ENCODE data around the gene GPR108. TPM values are rescaled to one million over a fixed set of nuclear protein-coding genes. Genes with fewer than 3 reads are reported as not detected.

The GPR108 gene
- total and polyA plus RNA-seq, 2 of the 13 experiments (the other 11 are each of a cell fraction or from before 2014, with no cell fraction given) = 36.4 to 63.0 TPM

DNA sequence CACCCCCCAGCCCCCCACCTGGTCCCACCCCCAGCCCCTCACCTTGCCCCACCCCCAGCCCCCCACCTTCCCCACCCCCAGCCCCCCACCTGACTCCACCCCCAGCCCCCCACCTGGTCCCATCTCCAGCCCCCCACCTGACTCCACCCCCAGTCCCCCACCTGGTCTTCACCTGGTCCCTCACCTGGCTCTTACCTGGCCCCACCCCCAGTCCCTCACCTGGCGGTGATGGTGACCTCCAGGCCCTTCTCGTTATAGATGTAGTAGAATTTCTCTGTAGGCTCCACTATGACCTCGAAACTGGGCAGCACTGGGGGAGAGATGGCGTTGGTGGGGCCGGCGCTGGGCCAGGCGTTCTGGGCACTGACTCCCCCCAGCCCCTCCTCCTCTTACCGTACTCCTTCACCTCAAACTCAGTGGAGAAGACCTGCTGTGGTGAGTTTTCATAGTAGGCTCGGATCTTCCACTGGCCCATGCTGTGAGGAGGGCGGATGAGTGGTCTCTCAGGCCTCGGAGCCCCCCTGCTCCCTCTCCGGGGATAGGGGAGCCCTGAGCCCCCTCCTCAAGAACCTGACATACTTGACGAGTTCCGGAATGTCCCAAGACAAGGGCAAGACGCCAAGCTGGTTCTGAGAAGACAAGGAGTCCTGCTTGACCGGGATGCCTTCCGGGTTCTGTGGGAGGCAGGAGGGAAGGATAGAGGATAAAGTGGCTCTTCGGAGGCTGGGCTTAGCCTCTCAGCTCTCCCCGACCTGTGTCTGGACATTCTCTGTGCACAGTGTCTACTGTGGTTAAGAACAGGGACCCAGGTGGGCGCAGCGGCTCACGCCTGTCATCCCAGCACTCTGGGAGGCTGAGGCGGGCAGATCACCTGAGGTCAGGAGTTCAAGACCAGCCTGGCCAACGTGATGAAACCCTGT, 23.3 kb downstream of the GPR108 start (continued):
- peak; percentile 49 for TF ChIP-seq AGO1 (IDR thresholded peaks at IDR 0.05; ENCODE audit: low read depth, low read length, poor library complexity, severe bottlenecking)
- TF ChIP-seq HNRNPL (IDR thresholded peaks at IDR 0.05; ENCODE audit: low read depth, low read length) = peak; percentile 22; the same call in 1 of the 2 replicates
- TF ChIP-seq SSRP1 (CRISPR knock-in tag; IDR thresholded peaks at IDR 0.05) = peak; percentile 49; the same call in 1 of the 2 replicates
- TF ChIP-seq, protein P1, sequence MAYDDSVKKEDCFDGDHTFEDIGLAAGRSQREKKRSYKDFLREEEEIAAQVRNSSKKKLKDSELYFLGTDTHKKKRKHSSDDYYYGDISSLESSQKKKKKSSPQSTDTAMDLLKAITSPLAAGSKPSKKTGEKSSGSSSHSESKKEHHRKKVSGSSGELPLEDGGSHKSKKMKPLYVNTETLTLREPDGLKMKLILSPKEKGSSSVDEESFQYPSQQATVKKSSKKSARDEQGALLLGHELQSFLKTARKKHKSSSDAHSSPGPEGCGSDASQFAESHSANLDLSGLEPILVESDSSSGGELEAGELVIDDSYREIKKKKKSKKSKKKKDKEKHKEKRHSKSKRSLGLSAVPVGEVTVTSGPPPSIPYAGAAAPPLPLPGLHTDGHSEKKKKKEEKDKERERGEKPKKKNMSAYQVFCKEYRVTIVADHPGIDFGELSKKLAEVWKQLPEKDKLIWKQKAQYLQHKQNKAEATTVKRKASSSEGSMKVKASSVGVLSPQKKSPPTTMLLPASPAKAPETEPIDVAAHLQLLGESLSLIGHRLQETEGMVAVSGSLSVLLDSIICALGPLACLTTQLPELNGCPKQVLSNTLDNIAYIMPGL (CRISPR knock-in tag; IDR thresholded peaks at IDR 0.05; ENCODE audit: borderline replicate concordance in 1 of 2, low read depth in 1 of 2) = no peak
- no peak for TF ChIP-seq ZKSCAN8 (CRISPR knock-in tag; IDR thresholded peaks at IDR 0.05; ENCODE audit: borderline replicate concordance)
- no peak for TF ChIP-seq ZNF138 (CRISPR knock-in tag; IDR thresholded peaks at IDR 0.05; ENCODE audit: low read depth)
- TF ChIP-seq SRY (CRISPR knock-in tag; IDR thresholded peaks at IDR 0.05) = 0 out of 2 replicates have a peak, but pooled peaks have one; percentile 37
- 0 out of 2 replicates have a peak, but pooled peaks have one; percentile 35 for TF ChIP-seq ZNF878 (CRISPR knock-in tag; IDR thresholded peaks at IDR 0.05)
- no peak for TF ChIP-seq ZNF205 (CRISPR knock-in tag; IDR thresholded peaks at IDR 0.05)
- TF ChIP-seq ZEB1 (IDR thresholded peaks at IDR 0.05; ENCODE audit: insufficient replicate concordance, low read depth) = peak; percentile 91
- TF ChIP-seq BORCS8-MEF2B (CRISPR knock-in tag; IDR thresholded peaks at IDR 0.05) = 0 out of 2 replicates have a peak, but pooled peaks have one; percentile 34
- TF ChIP-seq POLR2G (IDR thresholded peaks at IDR 0.05; ENCODE audit: low read depth, low read length) = peak; percentile 85
- TF ChIP-seq ZNF251 (CRISPR knock-in tag; IDR thresholded peaks at IDR 0.05) = no peak
